T follicular helper cell (primary cell): ENCODE results near the gene ATL3.
"Not testable (repeated sequence)": the region's sequence is repeated elsewhere in the genome, so short reads cannot be mapped to it uniquely, and the experiment has no call there.

Experiments used
- DNase-seq: peaks from one replicate; pipeline ENCODE4 v3.0.0-alpha.2; 2020; ENCODE audit warnings: low read depth
- total RNA-seq, 2 experiments: gene quantifications; one replicate each; lab custom pipeline; 2026; lab: John Stamatoyannopoulos, UW

ATL3 gene
- total RNA-seq = 157 to 188 reads per million in 2 experiments

GRCh38 chr11:63671322-63672155, at the start of gene ATL3:
Gene ATL3 (minus strand): TSS chr11:63671376. CDS start chr11:63671335, 41 bp downstream.
- DNase-seq = peak; percentile 91

GRCh38 chr11:63720611-63721010, 49.4 kb upstream of the ATL3 start:
- DNase-seq = no peak

- DNase-seq = no peak
These were observed 48.8 kb upstream of the ATL3 start for GRCh38 chr11:63719987-63720386.

- DNase-seq = no peak
These were observed 47.8 kb upstream of the ATL3 start for GRCh38 chr11:63719001-63719400.

GRCh38 chr11:63716046-63716445, 44.9 kb upstream of the ATL3 start:
- no peak for DNase-seq

- no peak for DNase-seq
These were observed 42.6 kb upstream of the ATL3 start for GRCh38 chr11:63713766-63714165.

- no peak for DNase-seq
These were observed 40.7 kb upstream of the ATL3 start for GRCh38 chr11:63711838-63712237.

- no peak for DNase-seq
These were observed 39.5 kb upstream of the ATL3 start for GRCh38 chr11:63710476-63711217.

GRCh38 chr11:63709336-63709884, 38.2 kb upstream of the ATL3 start:
- DNase-seq = no peak

GRCh38 chr11:63708764-63709163, 37.6 kb upstream of the ATL3 start:
- no peak for DNase-seq

- no peak for DNase-seq
These were observed 34.4 kb upstream of the ATL3 start for GRCh38 chr11:63705526-63705925.

- DNase-seq = no peak
These were observed 28.7 kb upstream of the ATL3 start for GRCh38 chr11:63699896-63700295.

- no peak for DNase-seq
These were observed 28.0 kb upstream of the ATL3 start for GRCh38 chr11:63698976-63699733.

GRCh38 chr11:63694596-63694995, 23.4 kb upstream of the ATL3 start:
- no peak for DNase-seq

GRCh38 chr11:63687845-63688244, 16.7 kb upstream of the ATL3 start:
- DNase-seq = no peak

- no peak for DNase-seq
These were observed 15.8 kb upstream of the ATL3 start for GRCh38 chr11:63686926-63687325.

GRCh38 chr11:63685158-63685721, 14.1 kb upstream of the ATL3 start:
- not testable (repeated sequence) for DNase-seq

GRCh38 chr11:63683133-63683991, 12.2 kb upstream of the ATL3 start:
- no peak for DNase-seq

GRCh38 chr11:63682066-63683021, 11.2 kb upstream of the ATL3 start:
- no peak for DNase-seq
